SK-N-SH (cell line): ENCODE measurements around the gene TMEM150A. TPM values are rescaled to one million over a fixed set of nuclear protein-coding genes. Genes with fewer than 3 reads are reported as not detected.

Source experiments
- CTCF ChIA-PET: fragments of 300-600, 350-600 bp; formaldehyde crosslinking; extraction: SDS; loops from one replicate; lab custom pipeline; 2021; lab: Yijun Ruan, JAX
- POLR2A ChIA-PET: fragments of 350-600 bp; sonication (Branson Sonifier 250); formaldehyde crosslinking; extraction: SDS; loops from one replicate; lab custom pipeline; 2020; ENCODE audit warnings: antibody characterized with exemption, inconsistent platforms; lab: Yijun Ruan, JAX
- DNase-seq: peaks from one replicate; pipeline ENCODE4 v3.0.0; 2012
- H2AFZ ChIP-seq: fragments of 200-600 bp; sonication (generic); 2 replicates; pipeline ENCODE4 v1.8.1; 2016; ENCODE audit warnings: antibody characterized with exemption, mild to moderate bottlenecking, low read depth
- H3F3A ChIP-seq: fragments of 200-600 bp; sonication (generic); replicated peaks from 2 replicates; pipeline ENCODE3; 2016; ENCODE audit warnings: antibody characterized with exemption, mild to moderate bottlenecking; ENCODE audit not compliant: insufficient read depth
- H3K27ac ChIP-seq, 2 experiments: fragments of 200-500 bp in 1 of 2; fragments of 200-600 bp in 1 of 2; sonication (Bioruptor generic) in 1 of 2; sonication (generic), shearing (Covaris generic) in 1 of 2; 2 replicates each; pipeline versions ENCODE4 v1.5.1 to v1.6.1; 2014 to 2016; ENCODE audit warnings: low read depth in 2 of 2, inconsistent platforms in 1 of 2, low read length in 1 of 2, mild to moderate bottlenecking in 1 of 2, mixed read lengths in 1 of 2
- H3K27me3 ChIP-seq: fragments of 200-600 bp; sonication (generic), shearing (Covaris generic); 2 replicates; pipeline ENCODE4 v1.6.1; 2016; ENCODE audit warnings: mixed run types; ENCODE audit not compliant: insufficient read depth
- H3K36me3 ChIP-seq, 2 experiments: fragments of 200-500 bp in 1 of 2; fragments of 200-600 bp in 1 of 2; sonication (Bioruptor generic) in 1 of 2; sonication (generic) in 1 of 2; replicated peaks in 1 of 2; 2 replicates each; pipeline versions ENCODE3 to v1.5.1; 2014 to 2016; ENCODE audit warnings: low read length in 1 of 2, mild to moderate bottlenecking in 1 of 2; ENCODE audit not compliant: insufficient read depth in 2 of 2, control insufficient read depth in 1 of 2
- H3K4me1 ChIP-seq, 2 experiments: fragments of 200-500 bp in 1 of 2; fragments of 200-600 bp in 1 of 2; sonication (Bioruptor generic) in 1 of 2; sonication (generic), shearing (Covaris generic) in 1 of 2; 2 replicates each; pipeline versions ENCODE4 v1.5.1 to v1.6.1; 2014 to 2016; ENCODE audit warnings: low read depth in 1 of 2, low read length in 1 of 2, mixed run types in 1 of 2; ENCODE audit not compliant: insufficient read depth in 2 of 2, control insufficient read depth in 1 of 2
- H3K4me2 ChIP-seq: fragments of 200-600 bp; sonication (generic), shearing (Covaris generic); 2 replicates; pipeline ENCODE4 v1.6.1; 2017; ENCODE audit warnings: mixed run types
- H3K4me3 ChIP-seq, 2 experiments: fragments of 200-500 bp in 1 of 2; fragments of 200-600 bp in 1 of 2; sonication (Bioruptor generic) in 1 of 2; sonication (generic), shearing (Covaris generic) in 1 of 2; 2 replicates each; pipeline versions ENCODE4 v1.5.1 to v1.8.1; 2014 to 2016; ENCODE audit warnings: low read depth in 2 of 2, inconsistent platforms in 1 of 2, low read length in 1 of 2, mild to moderate bottlenecking in 1 of 2, mixed read lengths in 1 of 2, moderate library complexity in 1 of 2
- H3K79me2 ChIP-seq: fragments of 200-600 bp; sonication (generic); 2 replicates; pipeline ENCODE4 v1.8.1; 2017; ENCODE audit warnings: mild to moderate bottlenecking; ENCODE audit not compliant: insufficient read depth
- H3K9ac ChIP-seq: fragments of 200-600 bp; sonication (generic); 2 replicates; pipeline ENCODE4 v1.6.1; 2017; ENCODE audit warnings: mixed run types
- H3K9me2 ChIP-seq: fragments of 200-600 bp; sonication (generic); 2 replicates; pipeline ENCODE4 v1.6.1; 2017; ENCODE audit warnings: mixed run types
- H3K9me3 ChIP-seq: fragments of 200-600 bp; sonication (generic); 2 replicates; pipeline ENCODE4 v1.6.1; 2017; ENCODE audit warnings: mixed run types, mild to moderate bottlenecking, moderate library complexity
- H4K20me1 ChIP-seq: fragments of 200-600 bp; sonication (generic); 2 replicates; pipeline ENCODE4 v1.6.1; 2017; ENCODE audit warnings: mild to moderate bottlenecking, mixed run types; ENCODE audit not compliant: insufficient read depth
- CHD2 ChIP-seq: fragments of 150-350 bp; IDR thresholded peaks from 2 replicates; pipeline ENCODE4 v1.6.1; 2018; ENCODE audit warnings: low read length; ENCODE audit not compliant: partially characterized antibody
- CTCF ChIP-seq: fragments of 200-600 bp; sonication (generic); IDR thresholded peaks from 2 replicates; pipeline ENCODE4 v1.6.1; 2017; ENCODE audit warnings: antibody characterized with exemption, mild to moderate bottlenecking, moderate library complexity
- ELF1 ChIP-seq: IDR thresholded peaks from 2 replicates; pipeline ENCODE4 v1.4.0; 2012
- EP300 ChIP-seq, 2 experiments: IDR thresholded peaks; 2 replicates each; pipeline versions ENCODE4 v1.4.0 to v1.6.1; 2012; ENCODE audit warnings: borderline replicate concordance in 1 of 2, low read depth in 1 of 2, low read length in 1 of 2
- FOSL2 ChIP-seq: IDR thresholded peaks from 2 replicates; pipeline ENCODE4 v1.4.0; 2012; ENCODE audit warnings: low read depth, mild to moderate bottlenecking, moderate library complexity, borderline replicate concordance
- FOXJ3 ChIP-seq: sonication (generic); formaldehyde crosslinking; IDR thresholded peaks from 2 replicates; pipeline ENCODE4 v1.5.1; 2020; ENCODE audit warnings: mild to moderate bottlenecking, missing genetic modification reagents
- GABPA ChIP-seq: IDR thresholded peaks from 2 replicates; pipeline ENCODE4 v1.4.0; 2012; ENCODE audit warnings: low read depth, mild to moderate bottlenecking
- GATA2 ChIP-seq: sonication (generic); formaldehyde crosslinking; IDR thresholded peaks from 2 replicates; pipeline ENCODE4 v1.5.0; 2020; ENCODE audit warnings: mild to moderate bottlenecking, missing genetic modification reagents
- JUND ChIP-seq: IDR thresholded peaks from 2 replicates; pipeline ENCODE4 v1.4.0; 2012
- MAX ChIP-seq: IDR thresholded peaks from 2 replicates; pipeline ENCODE4 v1.4.0; 2012; ENCODE audit warnings: low read depth
- MXI1 ChIP-seq: IDR thresholded peaks from 2 replicates; pipeline ENCODE4 v1.6.1; 2012; ENCODE audit warnings: mild to moderate bottlenecking, low read depth, low read length, improper control_type of control experiment
- NFIC ChIP-seq: IDR thresholded peaks from 2 replicates; pipeline ENCODE4 v1.4.0; 2012; ENCODE audit warnings: borderline replicate concordance
- NRF1 ChIP-seq: IDR thresholded peaks from 2 replicates; pipeline ENCODE4 v1.6.1; 2012; ENCODE audit warnings: low read depth, mild to moderate bottlenecking, low read length
- PBX3 ChIP-seq: IDR thresholded peaks from 2 replicates; pipeline ENCODE4; 2012
- POLR2AphosphoS5 ChIP-seq: IDR thresholded peaks from 2 replicates; pipeline ENCODE4 v1.6.1; 2012; ENCODE audit warnings: low read depth, low read length
- RAD21 ChIP-seq: IDR thresholded peaks from 2 replicates; pipeline ENCODE4 v1.6.1; 2012; ENCODE audit warnings: mild to moderate bottlenecking, low read length
- RCOR1 ChIP-seq: fragments of 150-350 bp; IDR thresholded peaks from 2 replicates; pipeline ENCODE4 v1.6.1; 2017; ENCODE audit warnings: antibody characterized with exemption, low read length
- RXRA ChIP-seq: IDR thresholded peaks from 2 replicates; pipeline ENCODE4 v1.4.0; 2012; ENCODE audit warnings: low read depth, mild to moderate bottlenecking, borderline replicate concordance
- SIN3A ChIP-seq: IDR thresholded peaks from 2 replicates; pipeline ENCODE4 v1.6.1; 2012; ENCODE audit warnings: low read depth, mild to moderate bottlenecking, low read length, moderate library complexity, borderline replicate concordance
- TAF1 ChIP-seq: IDR thresholded peaks from 2 replicates; pipeline ENCODE4 v1.6.1; 2012; ENCODE audit warnings: low read depth, mild to moderate bottlenecking, low read length, moderate library complexity, borderline replicate concordance
- TCF12 ChIP-seq: IDR thresholded peaks from 2 replicates; pipeline ENCODE4 v1.4.0; 2012
- TEAD4 ChIP-seq: IDR thresholded peaks from 2 replicates; pipeline ENCODE4 v1.4.0; 2012; ENCODE audit warnings: mild to moderate bottlenecking, borderline replicate concordance; ENCODE audit not compliant: insufficient read depth
- USF1 ChIP-seq: IDR thresholded peaks from 2 replicates; pipeline ENCODE4 v1.4.0; 2012; ENCODE audit warnings: low read depth, borderline replicate concordance
- YY1 ChIP-seq: IDR thresholded peaks from 2 replicates; pipeline ENCODE4 v1.4.0; 2012; ENCODE audit warnings: low read depth, mild to moderate bottlenecking
- ZBTB33 ChIP-seq: IDR thresholded peaks from 2 replicates; pipeline ENCODE4 v1.4.0; 2012; ENCODE audit warnings: low read depth, borderline replicate concordance
- WGBS: methylation state at CpG from one replicate; pipeline ENCODE4 v1.1.6; 2017; ENCODE audit warnings: low lambda C conversion rate; 5-methylcytosine and 5-hydroxymethylcytosine counted together
- polyA plus RNA-seq, 3 experiments: library from polyadenylated mRNA; depleted of rRNA; stranded (reverse); fragments of >200 nt; gene quantifications; 2 replicates each; pipeline ENCODE4 v1.2.3, GENCODE V29; 2012

TMEM150A gene
- polyA plus RNA-seq, 1 of the 3 experiments (the other 2 are of a cell fraction), result 20.2 TPM

GRCh38 chr2:85561280-85562212, 41.0 kb downstream of the TMEM150A start, which contains the start of gene GGCX:
Gene GGCX (minus strand): TSS chr2:85561493. CDS start chr2:85561428, 65 bp downstream.
- Histone ChIP-seq H3K9me2 (no peaks in the 10 kb centered on the region), H3K36me3 (peaks cover 6 to 14% of the 10 kb centered on the region in 2 experiments), H3K4me2 (peak within 1 kb of the TSS; percentile 80), H3K4me3 (peak within 1 kb of the TSS; percentile 65 to 97), H3K4me1 (no peaks in the 10 kb centered on the region; a peak in 2 of 4 replicates), H3K9me3 (no peaks in the 10 kb centered on the region), H3F3A (peaks cover 4% of the 10 kb centered on the region), H3K27me3 (no peaks in the 10 kb centered on the region), H3K27ac (peak within 1 kb of the TSS; percentile 78 to 83), H3K79me2 (peaks cover 42% of the 10 kb centered on the region), H3K9ac (peak within 1 kb of the TSS; percentile 86), H2AFZ (peak within 1 kb of the TSS; percentile 100), H4K20me1 (no peaks in the 10 kb centered on the region)
- peak; percentile 91 for DNase-seq
- WGBS, result 2% methylated on average over 56 of the region's 64 CpGs
- ChIA-PET CTCF (interaction anchor here (0.8 to 16.6 kb wide), 5 partner anchors 23 to 175 kb away, joined by 3 to 364 read pairs (median 5); partner anchors contain the start of genes MAT2A and SH2D6), POLR2A (interaction anchor here (0.7 to 2.3 kb wide), 9 partner anchors 8 to 143 kb away, joined by 4 to 19 read pairs (median 5); partner anchors contain the start of genes C2orf68, MAT2A, SH2D6 and VAMP8)
- TF ChIP-seq MXI1 (no peak; the same call in 1 of the 2 replicates), RCOR1 (0 out of 2 replicates have a peak, but pooled peaks have one; percentile 36), TEAD4 (peak; percentile 50; the same call in 1 of the 2 replicates), ELF1 (peak; percentile 68), RAD21 (no peak), TAF1 (peak; percentile 90), EP300 (IDR thresholded peaks at IDR 0.05; ENCODE audit: borderline replicate concordance in 1 of 2, low read depth in 1 of 2, low read length in 1 of 2) (0 out of 4 replicates have a peak, but pooled peaks of 1 of the 2 experiments have one; percentile 14), YY1 (peak; percentile 75; the same call in 1 of the 2 replicates), JUND (0 out of 2 replicates have a peak, but pooled peaks have one; percentile 3), TCF12 (peak; percentile 40; the same call in 1 of the 2 replicates), RXRA (no peak), FOSL2 (no peak; the same call in 1 of the 2 replicates), GATA2 (no peak), FOXJ3 (0 out of 2 replicates have a peak, but pooled peaks have one; percentile 12), GABPA (peak; percentile 52; the same call in 1 of the 2 replicates), MAX (peak; percentile 61), NRF1 (no peak), SIN3A (peak; percentile 91; the same call in 1 of the 2 replicates), CHD2 (no peak), POLR2AphosphoS5 (peak; percentile 99), USF1 (peak; percentile 21; the same call in 1 of the 2 replicates), NFIC (no peak; the same call in 1 of the 2 replicates), ZBTB33 (peak; percentile 38; the same call in 1 of the 2 replicates), PBX3 (no peak), CTCF (no peak)
